Measurements from ENCODE around the gene LHPP.

DNA sequence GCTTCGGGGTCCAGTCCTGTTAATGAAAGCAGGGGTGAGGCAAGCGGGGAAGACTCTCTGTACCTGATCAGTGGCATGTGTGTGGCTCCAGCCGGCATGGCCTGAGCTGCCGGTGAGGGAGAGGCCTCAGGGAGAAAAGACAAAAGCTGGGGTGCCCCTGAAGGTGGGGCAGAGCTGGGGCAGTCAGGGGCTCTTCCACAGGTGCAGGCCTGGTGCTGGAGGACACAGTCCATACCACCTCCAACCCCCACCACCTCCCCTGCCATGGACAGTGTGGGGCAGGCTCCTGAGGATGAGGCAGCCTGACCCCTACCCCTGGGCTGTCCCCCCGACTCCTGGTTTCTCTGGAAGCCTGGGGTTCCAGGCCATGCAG, 129.5 kb downstream of the LHPP start:
- TF ChIP-seq CTCF (IDR thresholded peaks at IDR 0.05) (no peak), EP300 (IDR thresholded peaks at IDR 0.05) (no peak), POLR2AphosphoS5 (IDR thresholded peaks at IDR 0.05) (no peak), POLR2A (IDR thresholded peaks at IDR 0.05) (no peak)
